Measurements from ENCODE around the gene HTR3B. TPM values are rescaled to one million over a fixed set of nuclear protein-coding genes. Genes with fewer than 3 reads are reported as not detected.

Gene HTR3B
- total RNA-seq, 1 donor from 2014 or later, result not detected

DNA sequence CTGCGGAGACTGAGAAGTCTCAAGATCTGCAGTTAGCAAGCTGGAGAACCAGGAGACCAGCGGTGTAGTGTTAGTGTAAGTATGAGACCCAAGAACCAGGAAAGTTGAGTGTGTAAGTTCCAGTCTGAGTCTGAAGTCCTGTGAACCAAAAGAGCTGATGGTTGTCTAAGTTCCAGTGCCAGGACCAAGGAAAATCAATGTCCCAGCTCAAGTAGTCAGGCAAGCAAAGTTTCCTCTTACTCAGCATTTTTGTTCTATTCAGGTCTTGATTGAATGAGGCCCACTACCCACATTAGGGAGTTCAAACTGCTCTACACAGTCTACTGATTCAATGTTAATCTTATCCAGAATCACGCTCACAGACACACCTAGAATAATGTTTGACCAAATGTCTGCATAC is 40.2 kb upstream of the HTR3B start:
- Histone ChIP-seq H3K27ac (replicated peaks) (peak overlapping the region; percentile 66), H3K4me3 (no peak overlapping the region), H3K4me1 (peaks cover 65% of the 10 kb centered on the region), H3K9me3 (replicated peaks) (no peaks in the 10 kb centered on the region), H3K36me3 (peaks cover 20% of the 10 kb centered on the region), H3K27me3 (ENCODE audit: low read depth) (no peaks in the 10 kb centered on the region)
- no peak for DNase-seq
- TF ChIP-seq, protein P1, sequence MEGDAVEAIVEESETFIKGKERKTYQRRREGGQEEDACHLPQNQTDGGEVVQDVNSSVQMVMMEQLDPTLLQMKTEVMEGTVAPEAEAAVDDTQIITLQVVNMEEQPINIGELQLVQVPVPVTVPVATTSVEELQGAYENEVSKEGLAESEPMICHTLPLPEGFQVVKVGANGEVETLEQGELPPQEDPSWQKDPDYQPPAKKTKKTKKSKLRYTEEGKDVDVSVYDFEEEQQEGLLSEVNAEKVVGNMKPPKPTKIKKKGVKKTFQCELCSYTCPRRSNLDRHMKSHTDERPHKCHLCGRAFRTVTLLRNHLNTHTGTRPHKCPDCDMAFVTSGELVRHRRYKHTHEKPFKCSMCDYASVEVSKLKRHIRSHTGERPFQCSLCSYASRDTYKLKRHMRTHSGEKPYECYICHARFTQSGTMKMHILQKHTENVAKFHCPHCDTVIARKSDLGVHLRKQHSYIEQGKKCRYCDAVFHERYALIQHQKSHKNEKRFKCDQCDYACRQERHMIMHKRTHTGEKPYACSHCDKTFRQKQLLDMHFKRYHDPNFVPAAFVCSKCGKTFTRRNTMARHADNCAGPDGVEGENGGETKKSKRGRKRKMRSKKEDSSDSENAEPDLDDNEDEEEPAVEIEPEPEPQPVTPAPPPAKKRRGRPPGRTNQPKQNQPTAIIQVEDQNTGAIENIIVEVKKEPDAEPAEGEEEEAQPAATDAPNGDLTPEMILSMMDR (IDR thresholded peaks at IDR 0.05; ENCODE audit: borderline replicate concordance), result no peak
- intact Hi-C loops (cut with micrococcal nuclease), result no loop called here

DNA sequence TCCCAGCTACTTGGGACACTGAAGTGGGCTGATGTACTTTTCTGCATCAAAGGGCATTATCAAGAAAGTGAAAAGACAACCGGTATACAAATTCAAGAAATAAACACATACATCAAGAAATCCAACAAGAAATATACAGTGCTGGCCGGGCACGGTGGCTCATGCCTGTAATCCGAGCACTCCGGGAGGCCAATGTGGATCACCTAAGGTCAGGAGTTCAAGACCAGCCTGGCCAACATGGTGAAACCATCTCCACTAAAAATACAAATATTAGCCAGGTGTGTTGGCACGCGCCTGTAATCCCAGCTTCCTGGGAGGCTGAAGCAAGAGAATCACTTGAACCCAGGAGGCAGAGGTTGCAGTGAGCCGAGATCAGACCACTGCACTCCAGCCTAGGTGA is 38.7 kb upstream of the HTR3B start:
- peak overlapping the region; percentile 66 for H3K27ac ChIP-seq (replicated peaks)
- H3K4me3 ChIP-seq, result no peak overlapping the region
- H3K4me1 ChIP-seq, result peaks cover 65% of the 10 kb centered on the region
- no peak for DNase-seq
- H3K27me3 ChIP-seq (ENCODE audit: low read depth), result no peaks in the 10 kb centered on the region
- TF ChIP-seq, protein P1 (IDR thresholded peaks at IDR 0.05; ENCODE audit: borderline replicate concordance), result no peak
- no peaks in the 10 kb centered on the region for H3K9me3 ChIP-seq (replicated peaks)
- H3K36me3 ChIP-seq, result peaks cover 20% of the 10 kb centered on the region
- intact Hi-C loops (cut with micrococcal nuclease), result no loop called here

DNA sequence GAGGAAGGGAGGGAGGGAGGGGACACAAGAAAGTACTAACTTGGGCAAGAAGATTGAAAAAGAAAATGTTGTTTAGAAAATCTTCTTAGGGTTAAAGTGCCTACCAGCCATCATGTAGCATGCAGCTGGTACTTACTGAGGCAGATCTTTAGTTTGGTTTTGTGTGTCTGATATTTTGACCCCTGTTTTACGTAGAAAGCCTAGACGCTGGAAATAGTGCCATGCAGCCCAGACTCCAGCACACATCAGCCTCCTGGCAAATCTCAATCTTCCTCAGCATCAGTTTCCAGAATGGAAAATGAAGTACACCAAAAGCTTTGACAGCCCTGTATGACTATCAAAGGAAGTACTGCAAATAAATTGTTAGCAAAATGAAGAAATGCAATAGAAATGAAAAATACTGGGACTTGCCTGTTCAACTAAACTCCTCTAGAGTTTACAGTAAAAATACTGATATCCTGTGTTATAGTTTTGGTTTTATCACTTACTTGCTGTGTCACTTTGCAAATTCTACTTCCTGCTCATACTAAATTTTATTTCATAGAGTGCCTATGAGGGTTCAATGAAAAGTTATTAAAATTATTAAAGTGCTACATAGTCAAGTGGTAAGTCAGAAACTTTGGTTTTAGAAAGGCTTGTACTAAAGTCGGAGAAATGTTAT is 36.6 kb upstream of the HTR3B start:
- Histone ChIP-seq H3K27me3 (ENCODE audit: low read depth) (no peaks in the 10 kb centered on the region), H3K9me3 (replicated peaks) (no peaks in the 10 kb centered on the region), H3K36me3 (peaks cover 20% of the 10 kb centered on the region), H3K27ac (replicated peaks) (peak overlapping the region; percentile 97), H3K4me1 (peaks cover 69% of the 10 kb centered on the region), H3K4me3 (no peak overlapping the region)
- TF ChIP-seq, protein P1 (IDR thresholded peaks at IDR 0.05; ENCODE audit: borderline replicate concordance), result no peak
- intact Hi-C loops (cut with micrococcal nuclease), result no loop called here
- no peak for DNase-seq

DNA sequence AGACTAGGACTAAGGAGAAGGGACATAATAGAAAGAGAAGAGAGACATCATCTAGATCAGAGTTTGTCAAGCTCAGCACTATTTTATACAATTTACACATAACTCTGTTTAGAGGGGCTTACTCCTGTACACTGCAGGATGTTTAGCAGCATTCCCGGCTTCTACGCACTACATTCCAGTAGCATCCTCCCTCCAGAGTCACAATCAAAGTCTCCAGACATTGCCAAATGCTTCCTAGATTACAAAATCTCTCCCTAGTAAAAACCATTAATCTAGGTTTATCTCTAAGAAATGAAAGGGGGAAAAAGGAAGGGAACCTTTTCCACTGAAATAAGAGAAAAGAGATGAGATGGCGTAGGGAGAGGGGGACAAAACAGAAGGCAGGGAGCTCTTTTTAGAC is 33.3 kb upstream of the HTR3B start:
- DNase-seq, result no peak
- no peaks in the 10 kb centered on the region for H3K27me3 ChIP-seq (ENCODE audit: low read depth)
- H3K4me1 ChIP-seq, result peaks cover 74% of the 10 kb centered on the region
- TF ChIP-seq, protein P1 (IDR thresholded peaks at IDR 0.05; ENCODE audit: borderline replicate concordance), result no peak
- peak overlapping the region; percentile 97 for H3K27ac ChIP-seq (replicated peaks)
- peaks cover 16% of the 10 kb centered on the region for H3K36me3 ChIP-seq
- H3K4me3 ChIP-seq, result peak overlapping the region; percentile 90
- intact Hi-C loops (cut with micrococcal nuclease), result no loop called here
- H3K9me3 ChIP-seq (replicated peaks), result no peaks in the 10 kb centered on the region

DNA sequence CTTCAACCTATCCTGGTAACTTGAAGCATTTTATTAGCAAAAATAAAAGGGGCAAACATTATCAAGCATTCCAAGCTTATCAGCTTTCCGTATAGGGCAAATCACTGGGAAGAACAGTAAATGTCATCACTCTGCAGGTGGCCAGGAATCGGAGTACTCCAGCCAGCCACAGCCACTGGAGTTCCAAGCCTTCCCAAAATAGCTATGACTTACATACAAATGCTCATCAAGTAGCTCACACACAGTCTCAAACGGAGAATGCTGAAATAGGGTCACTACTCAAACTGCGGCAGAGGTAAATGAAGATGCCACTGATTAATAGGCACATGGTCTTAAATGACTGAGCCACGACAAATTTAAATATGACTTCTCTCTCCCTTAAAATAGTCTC is 31.4 kb upstream of the HTR3B start:
- peak overlapping the region; percentile 97 for H3K27ac ChIP-seq (replicated peaks)

More for the DNA sequence above, 31.4 kb upstream of the HTR3B start:
- intact Hi-C loops (cut with micrococcal nuclease), result no loop called here
- peak overlapping the region; percentile 90 for H3K4me3 ChIP-seq
- H3K4me1 ChIP-seq, result peaks cover 69% of the 10 kb centered on the region
- TF ChIP-seq, protein P1 (IDR thresholded peaks at IDR 0.05; ENCODE audit: borderline replicate concordance), result no peak
- H3K9me3 ChIP-seq (replicated peaks), result no peaks in the 10 kb centered on the region
- peaks cover 6% of the 10 kb centered on the region for H3K36me3 ChIP-seq
- no peaks in the 10 kb centered on the region for H3K27me3 ChIP-seq (ENCODE audit: low read depth)
- peak; percentile 42 for DNase-seq

Measured in left ventricle myocardium inferior (tissue), 1 donor.